ENCODE data around the gene DPCD. TPM values are rescaled to one million over a fixed set of nuclear protein-coding genes. Genes with fewer than 3 reads are reported as not detected.

The DPCD gene
- total RNA-seq, 4 donors from 2014 or later: 13.4 to 30.1 (median 24.5) TPM

DNA sequence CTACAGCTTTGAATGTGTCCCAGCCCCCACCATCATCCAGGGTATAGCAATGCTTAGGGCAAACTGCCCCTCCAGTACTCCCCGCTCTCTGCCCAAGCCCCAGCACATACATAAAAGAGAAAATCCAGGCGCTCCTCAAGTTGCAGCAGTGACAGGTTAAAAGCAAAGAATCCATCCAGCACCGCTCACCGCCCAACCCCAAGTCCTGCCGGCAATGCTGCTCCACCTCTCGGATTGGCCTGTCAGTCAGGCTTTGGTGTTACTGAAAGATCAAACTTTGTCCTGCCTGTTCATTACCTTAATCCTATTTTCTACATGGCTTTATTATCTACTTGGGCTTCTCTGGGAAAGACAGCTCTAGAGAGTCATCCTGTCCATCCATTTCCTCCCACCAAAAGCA lies 31.9 kb downstream of the DPCD start:
- no peak for ATAC-seq
- Histone ChIP-seq H3K36me3 (peaks cover 0 to 97% of the 10 kb centered on the region in 2 donors), H3K4me3 (no peak overlapping the region), H3K4me1 (no peaks in the 10 kb centered on the region), H3K27me3 (no peaks in the 10 kb centered on the region), H3K27ac (no peak overlapping the region), H3K9me3 (no peaks in the 10 kb centered on the region)
- TF ChIP-seq POLR2A (IDR thresholded peaks at IDR 0.05) (no peak), POLR2AphosphoS5 (IDR thresholded peaks at IDR 0.05) (no peak), EP300 (IDR thresholded peaks at IDR 0.05) (no peak)
- TF ChIP-seq, protein P1, sequence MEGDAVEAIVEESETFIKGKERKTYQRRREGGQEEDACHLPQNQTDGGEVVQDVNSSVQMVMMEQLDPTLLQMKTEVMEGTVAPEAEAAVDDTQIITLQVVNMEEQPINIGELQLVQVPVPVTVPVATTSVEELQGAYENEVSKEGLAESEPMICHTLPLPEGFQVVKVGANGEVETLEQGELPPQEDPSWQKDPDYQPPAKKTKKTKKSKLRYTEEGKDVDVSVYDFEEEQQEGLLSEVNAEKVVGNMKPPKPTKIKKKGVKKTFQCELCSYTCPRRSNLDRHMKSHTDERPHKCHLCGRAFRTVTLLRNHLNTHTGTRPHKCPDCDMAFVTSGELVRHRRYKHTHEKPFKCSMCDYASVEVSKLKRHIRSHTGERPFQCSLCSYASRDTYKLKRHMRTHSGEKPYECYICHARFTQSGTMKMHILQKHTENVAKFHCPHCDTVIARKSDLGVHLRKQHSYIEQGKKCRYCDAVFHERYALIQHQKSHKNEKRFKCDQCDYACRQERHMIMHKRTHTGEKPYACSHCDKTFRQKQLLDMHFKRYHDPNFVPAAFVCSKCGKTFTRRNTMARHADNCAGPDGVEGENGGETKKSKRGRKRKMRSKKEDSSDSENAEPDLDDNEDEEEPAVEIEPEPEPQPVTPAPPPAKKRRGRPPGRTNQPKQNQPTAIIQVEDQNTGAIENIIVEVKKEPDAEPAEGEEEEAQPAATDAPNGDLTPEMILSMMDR (IDR thresholded peaks at IDR 0.05): no peak
- 83 to 92% methylated on average over 2 to 6 of the region's 6 CpGs for WGBS, 2 donors (ENCODE audit: low coverage in 1 of 2)

- no peak overlapping the region for H3K27ac ChIP-seq
- no peak overlapping the region for H3K4me3 ChIP-seq
- H3K27me3 ChIP-seq: no peaks in the 10 kb centered on the region
- ATAC-seq: no peak
- peaks cover 0 to 89% of the 10 kb centered on the region in 2 donors for H3K36me3 ChIP-seq
- no peaks in the 10 kb centered on the region for H3K4me1 ChIP-seq
- WGBS, 2 donors (ENCODE audit: low coverage in 1 of 2): 63 to 74% methylated on average over 1 of the region's 1 CpG
- TF ChIP-seq POLR2AphosphoS5 (IDR thresholded peaks at IDR 0.05) (no peak), POLR2A (IDR thresholded peaks at IDR 0.05) (no peak), EP300 (IDR thresholded peaks at IDR 0.05) (no peak)
- TF ChIP-seq, protein P1 (IDR thresholded peaks at IDR 0.05): no peak
- H3K9me3 ChIP-seq: no peaks in the 10 kb centered on the region
Observed at GRCh38 chr10:101623528-101623927, 35.4 kb downstream of the DPCD start.

GRCh38 chr10:101624526-101625102 lies 36.5 kb downstream of the DPCD start:
- 70 to 100% methylated on average over 1 to 4 of the region's 4 CpGs for WGBS, 2 donors (ENCODE audit: low coverage in 1 of 2)
- no peak for ATAC-seq
- peaks cover 0 to 85% of the 10 kb centered on the region in 2 donors for H3K36me3 ChIP-seq
- H3K27ac ChIP-seq: no peak overlapping the region
- no peaks in the 10 kb centered on the region for H3K9me3 ChIP-seq
- no peak overlapping the region for H3K4me3 ChIP-seq
- H3K4me1 ChIP-seq: no peaks in the 10 kb centered on the region
- TF ChIP-seq POLR2AphosphoS5 (IDR thresholded peaks at IDR 0.05) (no peak), EP300 (IDR thresholded peaks at IDR 0.05) (no peak)
- H3K27me3 ChIP-seq: no peaks in the 10 kb centered on the region

DNA sequence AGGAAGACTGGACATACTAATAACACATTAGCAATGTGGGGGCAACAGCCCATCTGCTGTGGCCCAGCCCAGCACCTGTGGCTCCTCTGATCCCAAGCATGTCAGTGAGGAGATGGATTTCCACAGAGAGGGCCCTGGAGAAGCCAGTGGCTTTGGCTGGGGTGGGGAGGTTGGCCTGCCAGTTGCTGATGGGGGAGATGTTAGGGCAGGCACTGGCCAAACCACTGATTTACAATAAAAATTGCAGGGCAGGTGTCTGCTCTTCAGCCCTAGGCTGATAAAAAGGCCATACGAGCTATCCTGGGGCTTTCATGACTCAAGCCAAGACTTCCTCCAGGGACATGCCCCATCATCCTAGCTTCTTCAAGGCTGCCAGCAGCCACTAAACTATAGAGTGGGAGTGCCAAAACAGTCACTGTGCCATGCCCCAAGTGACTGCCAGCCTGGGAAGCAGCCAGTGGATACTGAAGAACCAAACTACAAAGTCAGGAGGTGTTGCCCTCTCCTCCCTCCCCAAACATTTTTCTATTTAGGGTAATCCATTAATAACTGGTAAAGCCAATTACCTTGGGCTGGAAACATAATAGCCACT lies 37.8 kb downstream of the DPCD start:
- H3K36me3 ChIP-seq: peaks cover 0 to 85% of the 10 kb centered on the region in 2 donors
- no peak overlapping the region for H3K4me3 ChIP-seq
- no peaks in the 10 kb centered on the region for H3K4me1 ChIP-seq
- no peak for ATAC-seq
- no peaks in the 10 kb centered on the region for H3K27me3 ChIP-seq
- no peak overlapping the region for H3K27ac ChIP-seq
- TF ChIP-seq EP300 (IDR thresholded peaks at IDR 0.05) (no peak), POLR2AphosphoS5 (IDR thresholded peaks at IDR 0.05) (no peak), POLR2A (IDR thresholded peaks at IDR 0.05) (no peak)
- TF ChIP-seq, protein P1 (IDR thresholded peaks at IDR 0.05): no peak
- no CpG with 5 or more reads among the region's 1 CpG for WGBS, 2 donors (ENCODE audit: low coverage in 1 of 2)
- no peaks in the 10 kb centered on the region for H3K9me3 ChIP-seq

DNA sequence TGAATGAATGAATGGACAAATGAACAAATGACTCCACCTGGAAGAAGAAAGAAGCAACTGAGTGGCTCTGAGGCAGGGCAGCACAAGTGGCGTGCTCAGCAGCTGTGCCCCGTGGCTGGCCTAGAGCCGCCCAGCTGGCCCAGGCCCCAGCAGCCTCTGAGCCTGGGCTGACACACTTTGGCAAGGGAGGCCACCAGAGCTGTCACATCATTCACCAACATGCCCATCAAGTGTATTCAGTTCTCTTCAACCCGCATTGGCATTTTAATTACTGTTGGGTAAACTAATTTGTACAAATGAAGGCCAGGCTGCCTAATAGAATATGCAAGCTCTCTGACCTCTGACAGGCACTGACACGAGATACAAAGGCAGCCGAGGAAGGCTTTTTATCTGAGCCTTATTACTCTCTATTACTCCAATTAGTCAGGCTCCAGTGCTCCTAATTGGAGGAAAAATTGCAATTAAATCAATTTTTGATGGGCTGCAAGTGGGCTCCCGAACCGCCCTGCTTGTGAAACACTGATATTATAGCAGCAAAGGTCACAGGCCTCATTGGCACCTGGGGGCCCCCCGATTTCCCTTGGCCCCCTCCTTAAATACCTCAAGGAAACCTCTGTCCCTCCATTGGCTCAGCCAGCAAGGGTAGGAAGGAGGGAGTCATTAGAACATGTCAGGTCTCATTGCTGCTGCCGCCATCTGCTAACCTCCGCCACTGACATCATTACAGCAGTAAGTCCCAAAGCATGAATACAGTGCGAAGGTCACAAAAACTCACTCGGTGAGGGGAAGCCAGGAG lies 41.9 kb downstream of the DPCD start:
- TF ChIP-seq POLR2A (IDR thresholded peaks at IDR 0.05): no peak
- TF ChIP-seq EP300 (IDR thresholded peaks at IDR 0.05): no peak
- TF ChIP-seq POLR2AphosphoS5 (IDR thresholded peaks at IDR 0.05): no peak
- TF ChIP-seq, protein P1 (IDR thresholded peaks at IDR 0.05): no peak
- WGBS, 2 donors (ENCODE audit: low coverage in 1 of 2): 89 to 95% methylated on average over 5 to 7 of the region's 13 CpGs

More for the DNA sequence above, 41.9 kb downstream of the DPCD start:
- peaks cover 0 to 49% of the 10 kb centered on the region in 2 donors for H3K36me3 ChIP-seq
- no peak for ATAC-seq
- H3K27me3 ChIP-seq: no peaks in the 10 kb centered on the region
- no peak overlapping the region for H3K4me3 ChIP-seq
- no peaks in the 10 kb centered on the region for H3K9me3 ChIP-seq
- H3K27ac ChIP-seq: no peak overlapping the region
- no peaks in the 10 kb centered on the region for H3K4me1 ChIP-seq

Data from gastroesophageal sphincter (tissue), 4 donors.